HG02759 (cell line): ENCODE measurements around the gene TPPP2.

ENCODE experiments used
- ATAC-seq: cut with Tn5 transposase; IDR thresholded peaks from one replicate; pipeline ENCODE4 v1.9.1; 2021; ENCODE audit warnings: mild to moderate bottlenecking, moderate library complexity; ENCODE audit not compliant: unreplicated experiment

The TPPP2 gene

GRCh38 chr14:21056520-21057163 is 26.6 kb downstream of the TPPP2 start:
- ATAC-seq, result no peak

- no peak for ATAC-seq
These were observed 28.0 kb downstream of the TPPP2 start, which contains the start of gene RNASE8 for GRCh38 chr14:21057803-21058675. TSS of gene RNASE8 (plus strand) at chr14:21057822. CDS start at chr14:21057893, 71 bp downstream.

- no peak for ATAC-seq
These were observed 28.9 kb downstream of the TPPP2 start for GRCh38 chr14:21058903-21059302.

GRCh38 chr14:21059842-21060613 is 30.0 kb downstream of the TPPP2 start:
- ATAC-seq, result no peak

GRCh38 chr14:21060614-21061346 is 30.8 kb downstream of the TPPP2 start:
- ATAC-seq, result no peak

- ATAC-seq, result no peak
These were observed 31.3 kb downstream of the TPPP2 start for GRCh38 chr14:21061347-21061668.

GRCh38 chr14:21063479-21063878 is 33.5 kb downstream of the TPPP2 start:
- ATAC-seq, result no peak

GRCh38 chr14:21066882-21067502 is 37.0 kb downstream of the TPPP2 start:
- no peak for ATAC-seq

GRCh38 chr14:21068521-21069387 is 38.7 kb downstream of the TPPP2 start:
- no peak for ATAC-seq

- ATAC-seq, result no peak
These were observed 39.5 kb downstream of the TPPP2 start for GRCh38 chr14:21069388-21070082.

GRCh38 chr14:21070083-21070609 is 40.1 kb downstream of the TPPP2 start, which contains the start of gene ARHGEF40:
TSS of gene ARHGEF40 (plus strand) at chr14:21070304. CDS start at chr14:21070397, 93 bp downstream.
- ATAC-seq, result no peak

GRCh38 chr14:21070610-21071224 is 40.7 kb downstream of the TPPP2 start:
- ATAC-seq, result no peak

- peak; percentile 77 for ATAC-seq
These were observed 41.4 kb downstream of the TPPP2 start for GRCh38 chr14:21071225-21072030.

GRCh38 chr14:21072031-21072473 is 42.0 kb downstream of the TPPP2 start:
- ATAC-seq, result no peak

- no peak for ATAC-seq
These were observed 42.8 kb downstream of the TPPP2 start for GRCh38 chr14:21072781-21073339.

- no peak for ATAC-seq
These were observed 43.9 kb downstream of the TPPP2 start for GRCh38 chr14:21073921-21074320.
